Activated CD4-positive, alpha-beta T cell treated with anti-CD3 and anti-CD28 coated beads, Interleukin-2, amount 10 ng/mL, durations not matched to agents 24 days and 14 days (primary cell): Measurements from ENCODE around the gene OR51S1. TPM values are rescaled to one million over a fixed set of nuclear protein-coding genes. Genes with fewer than 3 reads are reported as not detected.
"Not testable (repeated sequence)": the region's sequence is repeated elsewhere in the genome, so short reads cannot be mapped to it uniquely, and the experiment has no call there.

Experiments
- DNase-seq: peaks from one replicate; pipeline ENCODE4 v3.0.0; 2022
- H3K27ac Mint-ChIP-seq: one replicate; pipeline ENCODE4 v1.8.0; 2022; ENCODE audit warnings: mild to moderate bottlenecking, mixed read lengths
- H3K27me3 Mint-ChIP-seq: one replicate; pipeline ENCODE4 v1.8.0; 2022; ENCODE audit warnings: mixed read lengths
- H3K36me3 Mint-ChIP-seq: one replicate; pipeline ENCODE4 v1.8.0; 2022; ENCODE audit warnings: low read depth, mild to moderate bottlenecking, mixed read lengths
- H3K4me1 Mint-ChIP-seq: one replicate; pipeline ENCODE4 v1.8.0; 2021; ENCODE audit warnings: mixed read lengths
- H3K4me3 Mint-ChIP-seq: one replicate; pipeline ENCODE4 v1.8.0; 2022; ENCODE audit warnings: mild to moderate bottlenecking, moderate library complexity, mixed read lengths
- H3K9me3 Mint-ChIP-seq: one replicate; pipeline ENCODE4 v1.8.0; 2021; ENCODE audit warnings: mixed read lengths
- intact Hi-C: fragments of 100-400 bp; cut with micrococcal nuclease; formaldehyde crosslinking; loops from one replicate; pipeline ENCODE4 v1.15.1; 2023
- total RNA-seq: library from RNA; stranded (reverse); gene quantifications from 2 replicates; pipeline ENCODE4 v1.2.3, GENCODE V29; 2022

Gene OR51S1
- total RNA-seq, 1 donor from 2014 or later = not detected

DNA sequence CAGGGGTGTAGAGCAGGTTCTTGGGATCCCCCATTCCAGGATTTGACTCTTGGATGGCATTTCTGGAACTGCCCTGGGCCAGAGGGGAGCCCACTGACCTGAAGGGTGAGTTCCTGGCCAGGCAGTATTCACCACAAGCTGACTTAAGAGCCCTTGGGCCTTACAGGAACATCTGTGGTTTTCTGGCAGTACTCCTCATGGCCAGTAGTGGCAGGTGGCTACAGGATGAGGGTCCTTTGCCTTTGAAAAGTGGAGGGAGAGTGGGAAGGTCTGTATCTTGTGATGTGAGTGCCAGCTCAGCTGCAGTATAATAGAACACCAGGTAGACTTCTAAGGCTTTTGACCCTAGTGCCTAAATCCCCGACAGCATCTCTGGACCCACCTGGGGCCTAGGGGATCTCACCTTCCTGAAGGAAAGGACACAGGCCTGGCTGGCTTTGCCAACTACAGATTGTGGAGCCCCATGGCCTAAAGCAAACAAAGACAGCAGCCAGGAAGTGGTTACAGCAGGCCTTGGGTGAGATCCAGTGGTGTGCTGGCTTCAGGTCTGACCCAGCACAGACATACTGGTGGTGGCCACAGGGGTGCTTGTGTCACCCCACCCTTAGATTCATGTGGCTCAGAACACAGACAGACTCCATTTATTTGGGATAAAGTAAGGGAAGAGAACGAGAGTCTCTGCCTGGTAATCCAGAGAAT lies 9.0 kb downstream of the OR51S1 start:
- H3K36me3 Mint-ChIP-seq = no peaks in the 10 kb centered on the region
- no peaks in the 10 kb centered on the region for H3K27me3 Mint-ChIP-seq
- H3K4me3 Mint-ChIP-seq = no peak overlapping the region
- H3K4me1 Mint-ChIP-seq = no peaks in the 10 kb centered on the region
- intact Hi-C loops = no loop called here
- no peaks in the 10 kb centered on the region for H3K9me3 Mint-ChIP-seq
- H3K27ac Mint-ChIP-seq = no peak overlapping the region
- DNase-seq = no peak

- no peaks in the 10 kb centered on the region for H3K4me1 Mint-ChIP-seq
- H3K27me3 Mint-ChIP-seq = no peaks in the 10 kb centered on the region
- no peaks in the 10 kb centered on the region for H3K36me3 Mint-ChIP-seq
- no peak for DNase-seq
- no peak overlapping the region for H3K4me3 Mint-ChIP-seq
- no peaks in the 10 kb centered on the region for H3K9me3 Mint-ChIP-seq
- intact Hi-C loops = no loop called here
- no peak overlapping the region for H3K27ac Mint-ChIP-seq
These were observed 18.1 kb downstream of the OR51S1 start for GRCh38 chr11:4830909-4831308.

GRCh38 chr11:4830346-4830745 lies 18.7 kb downstream of the OR51S1 start:
- Mint-ChIP-seq H3K27me3 (no peaks in the 10 kb centered on the region), H3K4me3 (no peak overlapping the region), H3K36me3 (no peaks in the 10 kb centered on the region), H3K9me3 (no peaks in the 10 kb centered on the region), H3K27ac (no peak overlapping the region), H3K4me1 (no peaks in the 10 kb centered on the region)
- no peak for DNase-seq
- intact Hi-C loops = no loop called here

DNA sequence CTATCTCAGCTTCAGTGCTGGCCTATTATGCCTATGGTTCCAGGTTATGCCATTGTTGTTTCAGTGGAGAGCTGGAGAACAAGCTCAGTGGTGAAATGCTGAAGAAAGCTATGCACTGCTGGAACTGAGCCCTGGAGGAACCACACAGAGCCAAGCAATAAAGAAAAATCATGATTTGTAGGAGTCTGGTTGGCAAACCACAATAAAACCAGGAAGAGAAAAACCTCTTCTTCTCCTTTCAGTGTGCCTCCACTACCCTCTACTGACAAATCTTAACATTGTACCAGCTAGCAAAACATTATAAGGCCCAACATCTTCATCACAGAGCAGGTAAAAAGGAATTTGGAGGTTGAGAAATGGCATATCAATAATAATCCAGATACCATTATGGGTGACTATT lies 22.6 kb downstream of the OR51S1 start:
- H3K27ac Mint-ChIP-seq = no peak overlapping the region
- intact Hi-C loops = no loop called here
- H3K36me3 Mint-ChIP-seq = no peaks in the 10 kb centered on the region
- DNase-seq = no peak
- no peaks in the 10 kb centered on the region for H3K4me1 Mint-ChIP-seq
- H3K27me3 Mint-ChIP-seq = no peaks in the 10 kb centered on the region
- H3K9me3 Mint-ChIP-seq = no peaks in the 10 kb centered on the region
- H3K4me3 Mint-ChIP-seq = no peak overlapping the region

- no peak overlapping the region for H3K4me3 Mint-ChIP-seq
- intact Hi-C loops = no loop called here
- H3K36me3 Mint-ChIP-seq = no peaks in the 10 kb centered on the region
- H3K4me1 Mint-ChIP-seq = no peaks in the 10 kb centered on the region
- H3K9me3 Mint-ChIP-seq = no peaks in the 10 kb centered on the region
- H3K27ac Mint-ChIP-seq = no peak overlapping the region
- no peaks in the 10 kb centered on the region for H3K27me3 Mint-ChIP-seq
- no peak for DNase-seq
These were observed 23.9 kb downstream of the OR51S1 start for GRCh38 chr11:4825132-4825531.

DNA sequence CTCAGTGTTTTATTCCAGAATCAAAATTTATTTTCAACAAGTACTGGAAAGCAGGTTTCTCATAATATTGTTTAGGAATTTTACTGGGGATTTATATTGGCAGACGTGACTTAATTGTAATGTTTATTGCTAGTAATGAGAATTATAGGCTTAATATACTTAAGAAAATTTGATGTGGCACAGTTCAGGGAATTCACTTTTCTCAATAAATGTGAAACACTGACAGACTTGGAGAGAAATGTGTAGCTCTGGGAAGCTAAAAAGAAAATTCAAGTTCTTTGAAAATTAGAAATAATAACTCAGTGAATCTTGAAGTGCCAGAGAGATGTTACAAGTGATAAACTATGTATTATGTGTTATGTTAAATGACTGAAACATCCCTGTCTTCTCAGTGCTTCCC lies 28.0 kb downstream of the OR51S1 start, which contains the start of gene OR51F2:
Gene OR51F2, plus strand, starts transcription at position 301 of the 400 bp plus-strand sequence. CDS start 101 bp downstream, outside the sequence.
- no peak for DNase-seq
- no peaks in the 10 kb centered on the region for H3K4me1 Mint-ChIP-seq
- no peak within 1 kb of the TSS for H3K4me3 Mint-ChIP-seq
- intact Hi-C loops = no loop called here
- no peaks in the 10 kb centered on the region for H3K27me3 Mint-ChIP-seq
- no peaks in the 10 kb centered on the region for H3K9me3 Mint-ChIP-seq
- H3K36me3 Mint-ChIP-seq = no peaks in the 10 kb centered on the region
- no peak within 1 kb of the TSS for H3K27ac Mint-ChIP-seq

- no peaks in the 10 kb centered on the region for H3K27me3 Mint-ChIP-seq
- no peak overlapping the region for H3K27ac Mint-ChIP-seq
- no peaks in the 10 kb centered on the region for H3K9me3 Mint-ChIP-seq
- H3K4me1 Mint-ChIP-seq = no peaks in the 10 kb centered on the region
- no peak overlapping the region for H3K4me3 Mint-ChIP-seq
- intact Hi-C loops = no loop called here
- no peaks in the 10 kb centered on the region for H3K36me3 Mint-ChIP-seq
- no peak for DNase-seq
These were observed 39.8 kb downstream of the OR51S1 start for GRCh38 chr11:4809246-4809645.

- no peaks in the 10 kb centered on the region for H3K27me3 Mint-ChIP-seq
- intact Hi-C loops = no loop called here
- H3K4me3 Mint-ChIP-seq = no peak overlapping the region
- no peak for DNase-seq
- H3K4me1 Mint-ChIP-seq = no peaks in the 10 kb centered on the region
- H3K27ac Mint-ChIP-seq = no peak overlapping the region
- H3K36me3 Mint-ChIP-seq = no peaks in the 10 kb centered on the region
- no peaks in the 10 kb centered on the region for H3K9me3 Mint-ChIP-seq
These were observed 40.5 kb downstream of the OR51S1 start for GRCh38 chr11:4808476-4808875.

GRCh38 chr11:4804280-4804679 lies 44.7 kb downstream of the OR51S1 start, which contains the start of gene OR52R1:
OR52R1 (minus strand) TSS chr11:4804380; CDS start chr11:4804380, 0 bp downstream.
- no peak within 1 kb of the TSS for H3K27ac Mint-ChIP-seq
- H3K27me3 Mint-ChIP-seq = no peaks in the 10 kb centered on the region
- no peak within 1 kb of the TSS for H3K4me3 Mint-ChIP-seq
- no peaks in the 10 kb centered on the region for H3K9me3 Mint-ChIP-seq
- no peak for DNase-seq
- H3K4me1 Mint-ChIP-seq = no peaks in the 10 kb centered on the region
- intact Hi-C loops = no loop called here
- H3K36me3 Mint-ChIP-seq = no peaks in the 10 kb centered on the region

- intact Hi-C loops, H3K27ac Mint-ChIP-seq, H3K36me3 Mint-ChIP-seq, H3K9me3 Mint-ChIP-seq, H3K4me3 Mint-ChIP-seq, H3K4me1 Mint-ChIP-seq, DNase-seq, H3K27me3 Mint-ChIP-seq: not testable (repeated sequence)
These were observed 47.7 kb downstream of the OR51S1 start for GRCh38 chr11:4801316-4801715.

GRCh38 chr11:4798427-4799183 lies 50.4 kb downstream of the OR51S1 start:
- H3K27me3 Mint-ChIP-seq = no peaks in the 10 kb centered on the region
- no peaks in the 10 kb centered on the region for H3K36me3 Mint-ChIP-seq
- intact Hi-C loops = no loop called here
- no peaks in the 10 kb centered on the region for H3K9me3 Mint-ChIP-seq
- no peak overlapping the region for H3K27ac Mint-ChIP-seq
- H3K4me3 Mint-ChIP-seq = no peak overlapping the region
- no peak for DNase-seq
- H3K4me1 Mint-ChIP-seq = no peaks in the 10 kb centered on the region

Other genes starting within 250 kb of the OR51S1 start
- gene TRIM68, start 241.0 kb downstream of the OR51S1 start, total RNA-seq = 8.7 and 11.3 TPM in 2 replicates
- not detected in 2 replicates for gene OR51D1, start 211.7 kb downstream of the OR51S1 start, total RNA-seq
- gene OR51E1, start 205.2 kb downstream of the OR51S1 start, total RNA-seq = not detected in 2 replicates
- not detected in 2 replicates for gene OR51E2, start 151.4 kb downstream of the OR51S1 start, total RNA-seq
- not detected in 2 replicates for gene MMP26, start 144.4 kb downstream of the OR51S1 start, total RNA-seq
- not detected in 2 replicates for gene OR51F1, start 79.3 kb downstream of the OR51S1 start, total RNA-seq
- gene OR52R1, start 44.8 kb downstream of the OR51S1 start, total RNA-seq = not detected in 2 replicates
- gene OR51F2, start 27.9 kb downstream of the OR51S1 start, total RNA-seq = not detected in 2 replicates
- not detected in 2 replicates for gene OR51T1, start 32.7 kb upstream of the OR51S1 start, total RNA-seq
- gene OR51A7, start 54.6 kb upstream of the OR51S1 start, total RNA-seq = not detected in 2 replicates
- gene OR51G2, start 70.1 kb upstream of the OR51S1 start, total RNA-seq = not detected in 2 replicates
- gene OR51G1, start 75.1 kb upstream of the OR51S1 start, total RNA-seq = not detected in 2 replicates
- gene OR51A4, start 98.4 kb upstream of the OR51S1 start, total RNA-seq = not detected in 2 replicates
- gene OR51A2, start 106.5 kb upstream of the OR51S1 start, total RNA-seq = not detected in 2 replicates
- not detected in 2 replicates for gene OR51L1, start 145.6 kb upstream of the OR51S1 start, total RNA-seq
- not detected in 2 replicates for gene OR52J3, start 197.3 kb upstream of the OR51S1 start, total RNA-seq
- not detected in 2 replicates for gene OR52E2, start 210.4 kb upstream of the OR51S1 start, total RNA-seq
- not detected in 2 replicates for gene OR52E1, start 220.4 kb upstream of the OR51S1 start, total RNA-seq